ENCODE data around the gene CAMTA1.

Gene CAMTA1

GRCh38 chr1:6859415-6860343 is 74.4 kb downstream of the CAMTA1 start:
- no peak for TF ChIP-seq SP1 (IDR thresholded peaks at IDR 0.05)
- TF ChIP-seq FOXA1 (IDR thresholded peaks at IDR 0.05) = no peak
- no peak for TF ChIP-seq SUZ12 (IDR thresholded peaks at IDR 0.05)
- TF ChIP-seq ARNT (IDR thresholded peaks at IDR 0.05) = no peak
- TF ChIP-seq, protein P1, sequence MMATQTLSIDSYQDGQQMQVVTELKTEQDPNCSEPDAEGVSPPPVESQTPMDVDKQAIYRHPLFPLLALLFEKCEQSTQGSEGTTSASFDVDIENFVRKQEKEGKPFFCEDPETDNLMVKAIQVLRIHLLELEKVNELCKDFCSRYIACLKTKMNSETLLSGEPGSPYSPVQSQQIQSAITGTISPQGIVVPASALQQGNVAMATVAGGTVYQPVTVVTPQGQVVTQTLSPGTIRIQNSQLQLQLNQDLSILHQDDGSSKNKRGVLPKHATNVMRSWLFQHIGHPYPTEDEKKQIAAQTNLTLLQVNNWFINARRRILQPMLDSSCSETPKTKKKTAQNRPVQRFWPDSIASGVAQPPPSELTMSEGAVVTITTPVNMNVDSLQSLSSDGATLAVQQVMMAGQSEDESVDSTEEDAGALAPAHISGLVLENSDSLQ (IDR thresholded peaks at IDR 0.05) = no peak
- no peak for TF ChIP-seq HDGF (IDR thresholded peaks at IDR 0.05; ENCODE audit: borderline replicate concordance)
- no peak for TF ChIP-seq CTBP1 (IDR thresholded peaks at IDR 0.05; ENCODE audit: borderline replicate concordance)
- no peak for DNase-seq (ENCODE audit: extremely low spot score)
- POLR2A ChIA-PET = no interaction called here
- CTCF ChIA-PET = no interaction called here

- POLR2A ChIA-PET = no interaction called here
- TF ChIP-seq HDGF (IDR thresholded peaks at IDR 0.05; ENCODE audit: borderline replicate concordance) = no peak
- TF ChIP-seq ARNT (IDR thresholded peaks at IDR 0.05) = no peak
- TF ChIP-seq FOXA1 (IDR thresholded peaks at IDR 0.05) = no peak
- no peak for TF ChIP-seq FOXK2 (IDR thresholded peaks at IDR 0.05)
- TF ChIP-seq FOXM1 (IDR thresholded peaks at IDR 0.05; ENCODE audit: borderline replicate concordance) = no peak
- TF ChIP-seq, protein P1 (IDR thresholded peaks at IDR 0.05) = no peak
- TF ChIP-seq LEF1 (IDR thresholded peaks at IDR 0.05; ENCODE audit: borderline replicate concordance) = no peak
- TF ChIP-seq SUZ12 (IDR thresholded peaks at IDR 0.05) = no peak
- no peak for TF ChIP-seq BHLHE40 (IDR thresholded peaks at IDR 0.05; ENCODE audit: borderline replicate concordance)
- no peak for TF ChIP-seq ZNF384 (IDR thresholded peaks at IDR 0.05)
- no peak for TF ChIP-seq CTBP1 (IDR thresholded peaks at IDR 0.05; ENCODE audit: borderline replicate concordance)
- no peak for TF ChIP-seq SP1 (IDR thresholded peaks at IDR 0.05)
- TF ChIP-seq NFRKB (IDR thresholded peaks at IDR 0.05) = no peak
- TF ChIP-seq ELF4 (IDR thresholded peaks at IDR 0.05) = no peak
- TF ChIP-seq L3MBTL2 (conservative IDR thresholded peaks at IDR 0.05) = no peak
- TF ChIP-seq TARDBP (IDR thresholded peaks at IDR 0.05) = no peak
- no peak for DNase-seq (ENCODE audit: extremely low spot score)
- CTCF ChIA-PET = no interaction called here
Observed at GRCh38 chr1:6860401-6860800, 75.1 kb downstream of the CAMTA1 start.

- no peak for DNase-seq (ENCODE audit: extremely low spot score)
- CTCF ChIA-PET = no interaction called here
- POLR2A ChIA-PET = no interaction called here
- TF ChIP-seq NFRKB (IDR thresholded peaks at IDR 0.05) = no peak
- TF ChIP-seq SUZ12 (IDR thresholded peaks at IDR 0.05) = no peak
- TF ChIP-seq ARNT (IDR thresholded peaks at IDR 0.05) = no peak
- no peak for TF ChIP-seq BHLHE40 (IDR thresholded peaks at IDR 0.05; ENCODE audit: borderline replicate concordance)
- TF ChIP-seq ELF4 (IDR thresholded peaks at IDR 0.05) = no peak
- no peak for TF ChIP-seq CTBP1 (IDR thresholded peaks at IDR 0.05; ENCODE audit: borderline replicate concordance)
- TF ChIP-seq LEF1 (IDR thresholded peaks at IDR 0.05; ENCODE audit: borderline replicate concordance) = no peak
- TF ChIP-seq L3MBTL2 (conservative IDR thresholded peaks at IDR 0.05) = no peak
- no peak for TF ChIP-seq HDGF (IDR thresholded peaks at IDR 0.05; ENCODE audit: borderline replicate concordance)
- no peak for TF ChIP-seq FOXK2 (IDR thresholded peaks at IDR 0.05)
- no peak for TF ChIP-seq SP1 (IDR thresholded peaks at IDR 0.05)
- TF ChIP-seq, protein P1 (IDR thresholded peaks at IDR 0.05) = no peak
- no peak for TF ChIP-seq FOXA1 (IDR thresholded peaks at IDR 0.05)
- no peak for TF ChIP-seq FOXM1 (IDR thresholded peaks at IDR 0.05; ENCODE audit: borderline replicate concordance)
- no peak for TF ChIP-seq ZNF384 (IDR thresholded peaks at IDR 0.05)
- no peak for TF ChIP-seq TARDBP (IDR thresholded peaks at IDR 0.05)
Observed at GRCh38 chr1:6861075-6861724, 75.9 kb downstream of the CAMTA1 start.

DNA sequence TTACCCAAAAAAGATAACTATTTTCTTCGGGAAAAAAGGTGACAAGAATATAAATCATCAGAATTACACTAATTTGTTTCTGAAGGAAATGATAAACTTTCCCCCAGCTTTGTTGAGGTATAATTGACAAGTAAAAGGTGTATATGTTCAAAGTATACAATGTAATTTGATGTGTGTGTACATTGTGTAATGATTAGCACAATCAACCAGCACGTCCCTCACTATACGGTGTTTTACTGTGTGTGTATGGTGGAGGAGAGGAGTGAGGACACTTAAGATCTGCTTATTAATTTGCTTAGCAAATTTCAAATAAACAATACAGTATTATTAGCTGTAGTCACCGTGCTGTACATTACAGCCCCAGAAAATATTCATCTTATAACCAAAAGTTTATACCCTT is 77.7 kb downstream of the CAMTA1 start:
- CTCF ChIA-PET = no interaction called here

More for the DNA sequence above, 77.7 kb downstream of the CAMTA1 start:
- no peak for TF ChIP-seq LEF1 (IDR thresholded peaks at IDR 0.05; ENCODE audit: borderline replicate concordance)
- TF ChIP-seq CTBP1 (IDR thresholded peaks at IDR 0.05; ENCODE audit: borderline replicate concordance) = no peak
- TF ChIP-seq FOXM1 (IDR thresholded peaks at IDR 0.05; ENCODE audit: borderline replicate concordance) = no peak
- no peak for TF ChIP-seq ELF4 (IDR thresholded peaks at IDR 0.05)
- no peak for TF ChIP-seq TARDBP (IDR thresholded peaks at IDR 0.05)
- no peak for TF ChIP-seq SUZ12 (IDR thresholded peaks at IDR 0.05)
- TF ChIP-seq ARNT (IDR thresholded peaks at IDR 0.05) = no peak
- TF ChIP-seq BHLHE40 (IDR thresholded peaks at IDR 0.05; ENCODE audit: borderline replicate concordance) = no peak
- no peak for TF ChIP-seq HDGF (IDR thresholded peaks at IDR 0.05; ENCODE audit: borderline replicate concordance)
- TF ChIP-seq, protein P1 (IDR thresholded peaks at IDR 0.05) = no peak
- no peak for TF ChIP-seq ZNF384 (IDR thresholded peaks at IDR 0.05)
- no peak for TF ChIP-seq FOXK2 (IDR thresholded peaks at IDR 0.05)
- TF ChIP-seq SP1 (IDR thresholded peaks at IDR 0.05) = no peak
- no peak for TF ChIP-seq L3MBTL2 (conservative IDR thresholded peaks at IDR 0.05)
- no peak for TF ChIP-seq FOXA1 (IDR thresholded peaks at IDR 0.05)
- no peak for TF ChIP-seq NFRKB (IDR thresholded peaks at IDR 0.05)
- POLR2A ChIA-PET = no interaction called here
- no peak for DNase-seq (ENCODE audit: extremely low spot score)
